Mesenchymal stem cell (in vitro differentiated cells and primary cell): ENCODE measurements around the gene ATOH1.

ENCODE experiments used
- DNase-seq: peaks from one replicate; pipeline ENCODE4 v3.0.0-alpha.2; 2013
- H2AFZ ChIP-seq: one replicate; pipeline ENCODE4 v1.6.1; 2013; ENCODE audit warnings: low read depth, mild to moderate bottlenecking, control low read depth, inconsistent platforms, low read length, moderate library complexity
- H2AK5ac ChIP-seq: 2 replicates; pipeline ENCODE4 v1.6.1; 2013; ENCODE audit warnings: low read length, moderate library complexity, mild to moderate bottlenecking, inconsistent platforms; ENCODE audit not compliant: severe bottlenecking
- H2BK120ac ChIP-seq: one replicate; pipeline ENCODE4 v1.6.1; 2013; ENCODE audit warnings: low read depth, mild to moderate bottlenecking, inconsistent platforms, low read length, moderate library complexity
- H2BK12ac ChIP-seq, 2 experiments: one replicate each; pipeline ENCODE4 v1.6.1; 2013; ENCODE audit warnings: inconsistent platforms in 2 of 2, low read length in 2 of 2, mild to moderate bottlenecking in 2 of 2, moderate library complexity in 2 of 2, control low read depth in 1 of 2
- H2BK15ac ChIP-seq: one replicate; pipeline ENCODE4 v1.6.1; 2013; ENCODE audit warnings: mild to moderate bottlenecking, low read depth, inconsistent platforms; ENCODE audit not compliant: poor library complexity, severe bottlenecking
- H2BK5ac ChIP-seq: 2 replicates; pipeline ENCODE4 v1.6.1; 2013; ENCODE audit warnings: low read depth, mild to moderate bottlenecking, low read length, control low read depth, inconsistent platforms; ENCODE audit not compliant: poor library complexity, severe bottlenecking
- H3K14ac ChIP-seq, 2 experiments: one replicate each; pipeline ENCODE4 v1.6.1; 2013; ENCODE audit warnings: inconsistent platforms in 2 of 2, low read length in 2 of 2, control low read depth in 1 of 2, mild to moderate bottlenecking in 1 of 2, moderate library complexity in 1 of 2
- H3K18ac ChIP-seq, 2 experiments: one replicate each; pipeline ENCODE4 v1.6.1; 2013; ENCODE audit warnings: inconsistent platforms in 2 of 2, low read length in 2 of 2, control low read depth in 1 of 2, low read depth in 1 of 2, mild to moderate bottlenecking in 1 of 2
- H3K23ac ChIP-seq, 2 experiments: one replicate each; pipeline ENCODE4 v1.6.1; 2013; ENCODE audit warnings: inconsistent platforms in 2 of 2, low read length in 2 of 2, mild to moderate bottlenecking in 2 of 2, moderate library complexity in 2 of 2, control low read depth in 1 of 2
- H3K27ac ChIP-seq: 2 replicates; pipeline ENCODE4 v1.5.1; 2013; ENCODE audit warnings: mild to moderate bottlenecking, moderate library complexity, low read length, control low read depth, inconsistent platforms; ENCODE audit not compliant: poor library complexity, severe bottlenecking
- H3K27me3 ChIP-seq, 2 experiments: 2 replicates each; pipeline versions ENCODE4 v1.6.1 to v1.7.0; 2013; ENCODE audit warnings: low read length in 2 of 2, mild to moderate bottlenecking in 2 of 2, moderate library complexity in 2 of 2, control low read depth in 1 of 2, inconsistent platforms in 1 of 2; ENCODE audit not compliant: control insufficient read depth in 1 of 2, insufficient read depth in 1 of 2
- H3K36me3 ChIP-seq, 2 experiments: 2 replicates each; pipeline versions ENCODE4 v1.6.1 to v1.7.0; 2013; ENCODE audit warnings: low read length in 2 of 2, control low read depth in 1 of 2, inconsistent platforms in 1 of 2, low read depth in 1 of 2, mild to moderate bottlenecking in 1 of 2; ENCODE audit not compliant: insufficient read depth in 2 of 2, control insufficient read depth in 1 of 2
- H3K4ac ChIP-seq, 2 experiments: one replicate each; pipeline ENCODE4 v1.6.1; 2013; ENCODE audit warnings: inconsistent platforms in 2 of 2, low read length in 2 of 2, mild to moderate bottlenecking in 2 of 2, moderate library complexity in 2 of 2, control low read depth in 1 of 2, low read depth in 1 of 2
- H3K4me1 ChIP-seq: 2 replicates; pipeline ENCODE4 v1.6.1; 2013; ENCODE audit warnings: low read depth, low read length, control low read depth; ENCODE audit not compliant: control insufficient read depth, insufficient read depth
- H3K4me2 ChIP-seq: 2 replicates; pipeline ENCODE4 v1.6.1; 2013; ENCODE audit warnings: low read length, mild to moderate bottlenecking, inconsistent platforms; ENCODE audit not compliant: poor library complexity, severe bottlenecking
- H3K4me3 ChIP-seq, 2 experiments: 2 replicates each; pipeline versions ENCODE4 v1.5.1 to v1.7.0; 2013; ENCODE audit warnings: low read length in 2 of 2, mild to moderate bottlenecking in 2 of 2, control low read depth in 1 of 2, low read depth in 1 of 2; ENCODE audit not compliant: insufficient read depth in 1 of 2
- H3K79me1 ChIP-seq: replicated peaks from 2 replicates; pipeline ENCODE4 v1.6.1; 2013; ENCODE audit warnings: mild to moderate bottlenecking, control low read depth, low read length, inconsistent platforms; ENCODE audit not compliant: poor library complexity, severe bottlenecking
- H3K9ac ChIP-seq: 2 replicates; pipeline ENCODE4 v1.7.0; 2013; ENCODE audit warnings: mild to moderate bottlenecking, low read length, moderate library complexity
- H3K9me3 ChIP-seq: 2 replicates; pipeline ENCODE4 v1.7.0; 2013; ENCODE audit warnings: mild to moderate bottlenecking, low read length; ENCODE audit not compliant: control insufficient read depth
- H4K8ac ChIP-seq: one replicate; pipeline ENCODE4 v1.6.1; 2013; ENCODE audit warnings: inconsistent platforms, mild to moderate bottlenecking, low read length, moderate library complexity
- H4K91ac ChIP-seq: one replicate; pipeline ENCODE4 v1.6.1; 2013; ENCODE audit warnings: mild to moderate bottlenecking, low read length, inconsistent platforms
- WGBS: methylation state at CpG from one replicate; pipeline ENCODE4 v1.1.7; 2013; ENCODE audit warnings: mixed read lengths; 5-methylcytosine and 5-hydroxymethylcytosine counted together

ATOH1 gene

DNA sequence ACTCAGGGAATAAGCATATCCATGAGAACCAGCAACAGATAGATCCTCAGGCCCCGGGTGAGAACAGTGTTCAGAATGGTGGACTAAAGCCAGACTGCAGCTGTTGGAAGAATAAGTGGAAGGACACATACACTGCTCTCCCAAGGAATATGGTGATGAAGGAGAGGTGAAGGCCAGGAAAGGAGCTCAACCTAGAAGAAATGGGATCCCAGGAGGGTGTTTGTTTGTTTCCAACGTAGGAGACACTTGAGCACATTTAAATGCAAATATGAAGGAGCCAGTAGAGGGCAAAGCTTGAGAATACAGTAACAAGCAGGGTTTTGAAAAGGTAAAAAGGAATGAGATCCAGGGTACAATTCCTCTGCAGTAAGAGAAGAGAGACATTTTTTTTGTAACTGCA is 42.4 kb upstream of the ATOH1 start:
- Histone ChIP-seq H3K18ac (no peak overlapping the region), H3K27ac (no peak overlapping the region), H3K9ac (no peak overlapping the region), H4K91ac (no peak overlapping the region), H2BK5ac (no peak overlapping the region), H3K4me3 (no peak overlapping the region), H3K14ac (no peak overlapping the region), H3K23ac (no peak overlapping the region), H2BK12ac (no peak overlapping the region), H2AFZ (no peak overlapping the region), H3K36me3 (no peaks in the 10 kb centered on the region), H3K4me2 (no peak overlapping the region), H2BK15ac (no peak overlapping the region), H3K79me1 (no peaks in the 10 kb centered on the region), H2BK120ac (no peak overlapping the region), H3K27me3 (no peaks in the 10 kb centered on the region), H2AK5ac (no peak overlapping the region), H4K8ac (no peak overlapping the region), H3K9me3 (no peaks in the 10 kb centered on the region), H3K4me1 (no peaks in the 10 kb centered on the region), H3K4ac (no peak overlapping the region)
- whole genome bisulfite sequencing: 44% methylated on average over 2 of the region's 2 CpGs
- no peak for DNase-seq

DNA sequence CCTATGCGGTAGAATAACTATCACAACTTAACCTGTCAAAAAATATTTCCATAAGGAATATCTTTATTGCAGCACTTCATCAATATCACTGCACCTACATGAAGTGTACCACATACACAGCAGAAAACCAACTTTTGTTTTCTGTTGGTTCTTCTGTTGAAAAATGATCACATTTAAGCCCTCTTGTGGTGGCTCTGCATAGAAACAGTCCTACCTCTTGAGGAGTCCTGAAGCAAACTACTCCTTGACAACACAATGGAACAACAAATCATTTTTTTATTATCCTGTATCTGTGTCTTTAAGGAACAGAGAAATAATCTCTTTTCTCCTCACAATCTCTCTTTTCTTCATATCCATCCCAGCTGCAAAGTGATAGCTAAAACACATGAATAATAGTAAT is 39.8 kb upstream of the ATOH1 start:
- H2BK12ac ChIP-seq: no peak overlapping the region
- DNase-seq: peak; percentile 6
- no peak overlapping the region for H3K23ac ChIP-seq
- H3K4me1 ChIP-seq: no peaks in the 10 kb centered on the region
- H3K4ac ChIP-seq: no peak overlapping the region
- no peak overlapping the region for H3K9ac ChIP-seq
- H3K4me2 ChIP-seq: no peak overlapping the region
- H3K4me3 ChIP-seq: no peak overlapping the region
- H3K27ac ChIP-seq: no peak overlapping the region
- H2BK120ac ChIP-seq: no peak overlapping the region
- H2AK5ac ChIP-seq: no peak overlapping the region
- no peaks in the 10 kb centered on the region for H3K36me3 ChIP-seq
- H3K14ac ChIP-seq: no peak overlapping the region
- 86% methylated on average over 1 of the region's 1 CpG for WGBS
- no peak overlapping the region for H4K91ac ChIP-seq
- H3K27me3 ChIP-seq: peaks cover 0 to 12% of the 10 kb centered on the region in 2 experiments
- no peak overlapping the region for H2BK15ac ChIP-seq
- no peak overlapping the region for H2AFZ ChIP-seq
- no peaks in the 10 kb centered on the region for H3K79me1 ChIP-seq
- H2BK5ac ChIP-seq: no peak overlapping the region
- H3K18ac ChIP-seq: no peak overlapping the region
- no peak overlapping the region for H4K8ac ChIP-seq
- no peaks in the 10 kb centered on the region for H3K9me3 ChIP-seq

DNA sequence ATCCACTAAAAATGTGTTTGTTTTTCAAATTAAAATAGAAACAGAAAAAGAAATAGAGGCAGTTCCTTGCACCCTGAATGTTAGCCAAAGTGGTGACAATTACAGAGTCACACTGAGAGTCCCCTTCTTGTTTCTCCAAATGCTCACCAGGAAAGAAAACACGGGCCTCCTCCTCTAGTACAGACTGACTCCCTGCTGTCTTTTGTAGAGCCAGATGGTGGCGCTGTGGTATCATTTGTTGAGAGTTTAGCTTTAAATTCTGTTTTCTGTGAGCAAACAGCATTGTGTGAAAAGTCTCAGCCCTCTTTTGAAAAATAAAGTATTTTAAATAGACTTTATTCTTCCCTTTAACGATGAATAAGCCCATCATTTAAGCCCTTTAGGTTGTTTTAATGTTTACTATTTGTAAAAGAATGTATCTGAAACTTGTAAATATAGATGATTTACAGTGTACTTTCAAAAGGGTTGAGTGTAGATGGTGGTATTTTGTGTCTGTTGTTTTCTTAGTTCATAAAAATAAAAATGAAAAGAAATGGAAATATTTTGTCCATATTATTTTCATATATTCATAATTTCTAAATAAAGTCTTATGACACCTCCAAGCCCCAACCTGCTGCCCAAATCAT is 36.9 kb upstream of the ATOH1 start:
- H2BK120ac ChIP-seq: no peak overlapping the region

DNA sequence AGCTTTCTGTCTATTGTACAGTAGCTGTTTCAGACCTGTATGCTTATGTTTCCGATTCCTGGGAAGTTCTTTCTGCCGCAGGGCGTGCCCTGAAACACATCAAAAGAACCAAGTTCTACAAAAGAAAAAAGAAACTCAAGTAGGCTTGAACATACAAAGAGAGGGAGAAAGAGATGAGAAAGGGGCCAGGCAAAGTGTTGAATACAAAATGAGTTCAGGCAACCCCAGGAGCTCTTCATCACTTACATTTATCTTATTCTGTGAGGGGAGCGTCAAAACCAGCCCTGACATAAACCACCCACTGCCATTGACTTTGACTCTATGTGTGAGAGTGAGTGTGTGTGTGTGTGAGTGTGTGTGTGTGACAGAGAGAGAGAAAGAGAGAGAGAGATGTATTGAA is 26.5 kb upstream of the ATOH1 start:
- Histone ChIP-seq H3K9ac (no peak overlapping the region), H4K91ac (no peak overlapping the region), H3K14ac (no peak overlapping the region), H3K4me3 (no peak overlapping the region), H3K27me3 (no peaks in the 10 kb centered on the region), H2BK5ac (no peak overlapping the region), H2AK5ac (no peak overlapping the region), H2AFZ (no peak overlapping the region), H4K8ac (no peak overlapping the region), H3K4me1 (no peaks in the 10 kb centered on the region), H3K9me3 (no peaks in the 10 kb centered on the region), H2BK12ac (no peak overlapping the region), H3K4me2 (no peak overlapping the region), H2BK15ac (no peak overlapping the region), H3K79me1 (no peaks in the 10 kb centered on the region), H3K18ac (no peak overlapping the region), H3K4ac (no peak overlapping the region), H2BK120ac (no peak overlapping the region), H3K36me3 (no peaks in the 10 kb centered on the region), H3K23ac (no peak overlapping the region), H3K27ac (no peak overlapping the region)
- DNase-seq: no peak
- no CpG with 5 or more reads among the region's 4 CpGs for WGBS

More for the DNA sequence above, 36.9 kb upstream of the ATOH1 start:
- Histone ChIP-seq H3K27me3 (peaks cover 0 to 28% of the 10 kb centered on the region in 2 experiments), H3K4me2 (no peak overlapping the region), H3K4me1 (no peaks in the 10 kb centered on the region), H2BK12ac (no peak overlapping the region), H3K23ac (no peak overlapping the region), H2AK5ac (peak overlapping the region; percentile 75), H3K4me3 (no peak overlapping the region), H3K14ac (no peak overlapping the region), H3K4ac (no peak overlapping the region), H3K79me1 (no peaks in the 10 kb centered on the region), H3K27ac (no peak overlapping the region), H2BK5ac (no peak overlapping the region), H3K9me3 (no peaks in the 10 kb centered on the region), H3K36me3 (no peaks in the 10 kb centered on the region), H2AFZ (no peak overlapping the region), H4K91ac (no peak overlapping the region), H3K9ac (no peak overlapping the region), H3K18ac (no peak overlapping the region), H4K8ac (no peak overlapping the region), H2BK15ac (no peak overlapping the region)
- 0% methylated on average over 2 of the region's 3 CpGs for WGBS
- DNase-seq: peak; percentile 50
